Ascending aorta (tissue), 2 donors: ENCODE data around the gene GLYATL1. TPM values are rescaled to one million over a fixed set of nuclear protein-coding genes. Genes with fewer than 3 reads are reported as not detected.

Experiments
- DNase-seq, 2 donors: peaks; one replicate each; pipeline ENCODE4 v3.0.0-alpha.2; 2019; ENCODE audit warnings: low spot score in 2 of 2
- H3K27ac ChIP-seq, 2 donors: fragments of 200-600 bp; sonication (generic); one replicate each; pipeline ENCODE4 v1.5.1; 2016 to 2017; ENCODE audit warnings: mild to moderate bottlenecking in 1 of 2
- H3K27me3 ChIP-seq: fragments of 200-600 bp; sonication (generic); one replicate; pipeline ENCODE4 v1.5.1; 2017
- H3K36me3 ChIP-seq, 2 donors: fragments of 200-600 bp; sonication (generic); one replicate each; pipeline ENCODE4 v1.5.1; 2016
- H3K4me1 ChIP-seq, 2 donors: fragments of 200-600 bp; sonication (generic); one replicate each; pipeline ENCODE4 v1.5.1; 2016 to 2017; ENCODE audit warnings: mild to moderate bottlenecking in 1 of 2
- H3K4me3 ChIP-seq, 2 donors: fragments of 200-600 bp; sonication (generic); one replicate each; pipeline ENCODE4 v1.5.1; 2016 to 2017; ENCODE audit warnings: mild to moderate bottlenecking in 1 of 2
- H3K9me3 ChIP-seq, 2 donors: fragments of 200-600 bp; sonication (generic); one replicate each; pipeline ENCODE4 v1.5.1; 2016
- CTCF ChIP-seq, 3 experiments: fragments of 200-600 bp in 2 of 3; fragments of 450-650 bp in 1 of 3; sonication (generic) in 2 of 3; IDR thresholded peaks; one replicate each; pipeline ENCODE4 v1.5.1; 2016 to 2019; ENCODE audit warnings: antibody characterized with exemption in 3 of 3, mild to moderate bottlenecking in 1 of 3, moderate library complexity in 1 of 3
- intact Hi-C: fragments of 100-400 bp; cut with DNase I; formaldehyde crosslinking; loops from one replicate; pipeline ENCODE4 v1.15.1; 2023
- total RNA-seq: library from RNA; depleted of rRNA; stranded (reverse); fragments of >200 nt; gene quantifications from one replicate; pipeline ENCODE4 v1.1.0, GENCODE V29; 2016

GLYATL1 gene
- total RNA-seq, 1 donor from 2014 or later, result 8.6 TPM

GRCh38 chr11:58921778-58922390, 17.4 kb upstream of the GLYATL1 start:
- intact Hi-C loops, result no loop called here
- TF ChIP-seq CTCF (IDR thresholded peaks at IDR 0.05), result no peak
- Histone ChIP-seq H3K36me3 (no peaks in the 10 kb centered on the region), H3K9me3 (peaks cover 5 to 6% of the 10 kb centered on the region in 2 donors), H3K4me1 (no peaks in the 10 kb centered on the region), H3K4me3 (no peak overlapping the region), H3K27ac (no peak overlapping the region), H3K27me3 (no peaks in the 10 kb centered on the region)
- no peak for DNase-seq

- no peaks in the 10 kb centered on the region for H3K4me1 ChIP-seq
- no peaks in the 10 kb centered on the region for H3K27me3 ChIP-seq
- intact Hi-C loops, result no loop called here
- H3K27ac ChIP-seq, result no peak overlapping the region
- TF ChIP-seq CTCF (IDR thresholded peaks at IDR 0.05), result no peak
- no peaks in the 10 kb centered on the region for H3K36me3 ChIP-seq
- no peak overlapping the region for H3K4me3 ChIP-seq
- DNase-seq, result no peak
- H3K9me3 ChIP-seq, result peaks cover 0 to under 1% of the 10 kb centered on the region in 2 donors
These were observed 16.8 kb upstream of the GLYATL1 start for GRCh38 chr11:58922479-58922878.

- Histone ChIP-seq H3K27ac (no peak overlapping the region), H3K36me3 (no peaks in the 10 kb centered on the region)
- intact Hi-C loops, result no loop called here
These were observed 15.9 kb upstream of the GLYATL1 start for GRCh38 chr11:58923300-58923788.

GRCh38 chr11:58924230-58924629, 15.1 kb upstream of the GLYATL1 start:
- no peaks in the 10 kb centered on the region for H3K27me3 ChIP-seq
- no peak overlapping the region for H3K4me3 ChIP-seq
- H3K27ac ChIP-seq, result no peak overlapping the region
- H3K9me3 ChIP-seq, result no peaks in the 10 kb centered on the region
- intact Hi-C loops, result no loop called here
- TF ChIP-seq CTCF (IDR thresholded peaks at IDR 0.05), result no peak
- H3K4me1 ChIP-seq, result no peaks in the 10 kb centered on the region
- no peak for DNase-seq
- H3K36me3 ChIP-seq, result no peaks in the 10 kb centered on the region

More at GRCh38 chr11:58923300-58923788, 15.9 kb upstream of the GLYATL1 start:
- no peak for TF ChIP-seq CTCF (IDR thresholded peaks at IDR 0.05)
- no peaks in the 10 kb centered on the region for H3K9me3 ChIP-seq
- H3K27me3 ChIP-seq, result no peaks in the 10 kb centered on the region
- no peak overlapping the region for H3K4me3 ChIP-seq
- no peak for DNase-seq
- no peaks in the 10 kb centered on the region for H3K4me1 ChIP-seq

- no peaks in the 10 kb centered on the region for H3K4me1 ChIP-seq
- no peaks in the 10 kb centered on the region for H3K9me3 ChIP-seq
- H3K27me3 ChIP-seq, result no peaks in the 10 kb centered on the region
- no peak for TF ChIP-seq CTCF (IDR thresholded peaks at IDR 0.05)
- intact Hi-C loops, result no loop called here
- H3K36me3 ChIP-seq, result no peaks in the 10 kb centered on the region
- no peak overlapping the region for H3K27ac ChIP-seq
- no peak for DNase-seq
- no peak overlapping the region for H3K4me3 ChIP-seq
These were observed 13.0 kb upstream of the GLYATL1 start for GRCh38 chr11:58926251-58926650.
